ENCODE results near the gene VIPAS39.

Gene VIPAS39

GRCh38 chr14:77457522-77458248 is at the start of gene VIPAS39, which contains the start of gene AHSA1:
Gene VIPAS39, minus strand, starts transcription at chr14:77457601. Its CDS starts 3,499 bp downstream, at chr14:77454102.
Gene AHSA1, plus strand, starts transcription at chr14:77458093. Its CDS starts 97 bp downstream, at chr14:77458190.
- peak; percentile 98 for DNase-seq

DNA sequence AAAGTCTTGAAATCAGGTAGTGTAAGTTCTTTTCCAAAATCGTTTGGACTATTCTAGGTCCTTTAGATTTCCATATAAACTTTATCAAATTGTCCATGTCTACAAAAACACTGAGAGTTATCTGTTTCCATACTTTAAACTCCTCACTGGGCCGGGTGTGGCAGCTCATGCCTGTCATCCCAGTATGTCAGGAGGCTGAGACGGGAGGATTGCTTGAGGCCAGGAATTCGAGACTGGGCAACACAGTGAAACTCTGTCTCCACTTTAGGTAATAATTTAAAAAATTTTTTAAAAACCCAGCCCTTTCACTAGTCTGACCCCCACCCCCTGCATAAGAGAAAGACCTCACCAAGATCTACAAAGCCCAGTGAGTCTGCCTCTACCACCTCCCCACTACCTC is 47.6 kb upstream of the VIPAS39 start:
- no peak for DNase-seq

- DNase-seq = no peak
Observed at GRCh38 chr14:77503138-77503537, 45.7 kb upstream of the VIPAS39 start.

DNA sequence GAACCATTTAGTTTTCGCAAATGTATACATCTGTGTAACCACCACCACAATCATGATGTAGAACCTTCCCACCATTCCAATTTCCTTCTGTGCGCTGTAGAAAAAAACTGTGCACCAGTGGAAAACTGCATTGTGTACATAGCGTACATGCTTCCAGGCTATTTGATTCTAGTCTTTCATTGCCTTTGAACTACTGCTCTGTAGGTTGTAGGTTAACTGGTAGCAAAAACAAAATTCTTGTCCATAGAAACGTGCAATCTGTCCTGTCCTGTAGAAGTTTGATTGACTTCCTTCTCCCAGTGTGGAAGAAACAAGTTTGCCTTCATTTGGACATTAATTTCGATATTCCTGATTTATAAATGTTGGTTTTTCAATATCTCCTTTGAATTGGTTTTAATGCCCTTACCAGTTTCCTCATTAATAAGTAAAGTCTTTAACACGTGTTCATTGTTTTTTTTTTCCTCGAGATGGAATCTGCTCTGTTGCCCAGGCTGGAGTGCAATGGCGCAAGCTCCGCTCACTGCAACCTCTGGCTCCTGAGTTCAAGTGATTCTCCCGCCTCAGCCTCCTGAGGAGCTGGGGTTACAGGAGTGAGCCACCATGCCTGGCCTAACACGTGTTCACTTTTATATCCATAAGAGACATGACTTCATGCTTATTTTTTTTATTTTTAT is 44.8 kb upstream of the VIPAS39 start:
- DNase-seq = no peak

GRCh38 chr14:77498984-77499527 is 41.7 kb upstream of the VIPAS39 start:
- DNase-seq = no peak

GRCh38 chr14:77498120-77498979 is 40.9 kb upstream of the VIPAS39 start, which contains the start of gene ISM2:
Gene ISM2, minus strand, starts transcription at chr14:77498816. Its CDS starts 23 bp downstream, at chr14:77498793.
- peak; percentile 47 for DNase-seq

- DNase-seq = no peak
Observed at GRCh38 chr14:77495334-77495733, 37.9 kb upstream of the VIPAS39 start.

- no peak for DNase-seq
Observed at GRCh38 chr14:77491056-77491455, 33.7 kb upstream of the VIPAS39 start.

- no peak for DNase-seq
Observed at GRCh38 chr14:77490347-77490986, 33.1 kb upstream of the VIPAS39 start.

DNA sequence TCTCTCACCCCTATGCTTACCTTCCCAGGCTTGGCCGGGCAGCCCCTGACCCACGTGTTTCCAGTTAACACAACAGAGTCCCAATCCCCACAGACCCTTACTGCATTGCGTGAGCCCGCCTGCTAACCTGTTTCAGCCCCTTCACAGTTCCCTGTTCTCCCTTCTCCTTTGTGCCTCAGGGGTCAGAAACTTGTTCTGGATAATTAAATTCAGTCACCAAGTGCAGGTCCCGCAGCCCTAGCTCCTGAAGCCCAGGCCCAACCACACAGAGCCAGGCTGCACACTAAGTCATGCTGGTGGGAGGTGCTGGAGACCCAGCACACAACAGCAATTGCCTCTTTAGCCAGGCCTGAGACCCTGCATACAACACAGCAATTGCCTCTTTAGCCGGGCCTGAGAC is 31.6 kb upstream of the VIPAS39 start:
- no peak for DNase-seq

DNA sequence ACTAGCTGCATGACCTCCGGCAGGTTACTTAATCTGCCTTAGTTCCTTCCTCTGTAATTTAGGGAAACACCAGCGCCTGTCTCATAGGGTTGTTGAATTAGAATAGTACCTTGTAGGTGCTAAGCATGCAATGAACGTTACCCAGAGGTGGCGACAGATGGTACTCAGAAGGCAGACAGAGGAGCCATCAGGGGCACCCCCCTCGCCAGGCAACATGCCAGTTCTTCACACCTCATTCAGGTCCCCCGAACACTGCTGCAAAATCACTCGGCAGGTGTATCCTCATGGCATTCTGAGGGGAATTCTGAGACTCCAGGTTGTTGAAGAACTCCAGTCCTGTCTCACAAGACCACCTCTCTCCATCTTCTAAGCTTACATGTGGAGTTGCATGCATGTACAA is 31.2 kb upstream of the VIPAS39 start:
- DNase-seq = no peak

DNA sequence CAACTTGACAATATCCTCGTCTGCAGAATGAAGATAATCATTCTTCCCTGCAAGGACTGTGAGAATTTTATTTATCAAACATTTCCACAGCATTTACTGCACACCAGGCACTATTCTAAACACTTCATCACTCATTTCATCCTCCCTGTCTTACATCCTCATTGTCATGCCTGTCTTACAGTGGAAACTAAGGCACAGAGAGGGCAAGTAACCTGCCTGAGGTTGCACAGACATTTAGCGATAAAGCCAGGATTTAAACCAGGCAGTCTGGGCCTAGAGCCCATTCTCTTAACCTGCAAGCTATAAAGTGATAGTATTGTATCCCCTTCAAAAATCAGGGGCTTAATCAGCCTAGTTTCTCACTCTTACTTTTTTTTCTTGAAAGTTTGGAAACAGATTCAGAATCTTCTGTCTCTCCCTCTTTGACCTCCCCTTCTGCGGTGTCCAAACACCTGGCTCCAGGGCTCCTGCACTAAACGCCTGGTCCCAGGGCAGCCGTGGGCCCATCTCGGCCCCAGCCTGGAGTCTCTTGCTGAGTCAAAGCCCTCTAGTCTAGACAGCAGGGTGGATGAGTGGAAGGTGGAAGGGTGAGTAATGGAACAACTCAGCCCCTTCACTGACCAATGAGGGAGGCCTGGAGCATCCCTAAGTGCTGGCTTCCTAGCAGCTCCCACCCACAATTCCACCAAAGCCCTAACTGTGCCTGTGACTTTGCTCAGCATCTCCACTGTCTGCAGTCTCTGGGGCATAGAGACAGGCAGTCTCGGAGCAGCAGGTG is 28.7 kb upstream of the VIPAS39 start:
- DNase-seq = no peak

DNA sequence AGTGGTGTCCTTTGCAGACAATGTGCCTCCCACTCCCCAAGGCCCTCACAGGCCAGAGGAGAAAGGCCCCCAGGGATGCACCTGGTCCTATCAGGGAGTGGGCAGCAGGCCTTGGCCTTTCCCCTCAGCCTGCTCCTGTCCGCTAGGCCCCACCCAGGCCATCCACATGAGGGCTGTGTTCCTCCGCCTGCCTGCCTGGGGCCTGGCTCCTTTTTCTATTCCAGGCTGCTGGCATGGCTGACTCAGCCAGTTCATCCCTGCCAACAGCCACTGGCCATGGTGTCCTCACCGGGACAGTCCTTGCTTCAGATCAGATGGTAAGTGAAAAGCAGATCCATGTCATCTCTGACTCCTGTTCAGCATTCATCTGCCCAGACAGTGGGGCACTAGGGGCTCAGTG is 27.9 kb upstream of the VIPAS39 start:
- DNase-seq = no peak

DNA sequence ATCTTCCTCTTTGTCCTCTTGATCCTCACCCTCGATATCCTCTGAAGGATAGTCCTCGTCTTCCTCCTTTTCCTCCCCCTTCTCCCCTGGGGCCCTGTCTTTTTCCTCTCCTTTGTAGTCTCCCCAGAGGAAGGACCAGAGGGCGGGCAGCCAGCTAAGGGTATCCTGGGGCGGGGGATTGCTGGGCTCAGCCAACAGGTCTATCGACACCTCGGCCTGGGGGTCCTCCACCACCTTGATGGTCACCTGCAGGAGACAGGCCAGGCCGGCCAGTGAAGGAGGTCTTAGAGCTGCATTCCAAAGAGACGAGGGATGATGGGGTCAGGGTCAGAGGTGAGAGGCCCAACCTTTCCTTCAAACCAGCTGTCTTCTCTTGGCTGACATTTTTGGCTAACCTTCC is 25.0 kb upstream of the VIPAS39 start:
- no peak for DNase-seq

DNA sequence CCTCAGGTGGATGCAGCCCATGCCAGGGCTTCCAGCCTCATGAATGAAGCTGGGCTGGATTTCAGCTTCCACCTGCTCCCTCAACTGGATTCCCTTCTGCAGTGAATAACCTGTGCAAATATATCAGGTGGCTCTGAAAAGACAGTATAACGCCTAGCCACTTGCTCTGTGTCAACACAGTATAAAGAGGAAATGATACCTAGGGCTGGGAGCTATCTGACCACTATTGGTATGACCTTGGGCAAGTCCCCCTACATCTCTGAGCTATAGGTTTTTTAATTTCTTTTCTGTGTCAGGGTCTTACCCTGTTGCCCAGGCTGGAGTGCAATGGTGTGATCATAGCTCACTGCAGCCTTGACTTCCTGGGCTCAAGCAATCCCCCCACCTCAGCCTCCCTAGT is 21.4 kb upstream of the VIPAS39 start:
- DNase-seq = no peak

GRCh38 chr14:77478029-77478428 is 20.6 kb upstream of the VIPAS39 start:
- DNase-seq = no peak

- DNase-seq = no peak
Observed at GRCh38 chr14:77475432-77476115, 18.2 kb upstream of the VIPAS39 start.

- DNase-seq = no peak
Observed at GRCh38 chr14:77474479-77475177, 17.2 kb upstream of the VIPAS39 start.

DNA sequence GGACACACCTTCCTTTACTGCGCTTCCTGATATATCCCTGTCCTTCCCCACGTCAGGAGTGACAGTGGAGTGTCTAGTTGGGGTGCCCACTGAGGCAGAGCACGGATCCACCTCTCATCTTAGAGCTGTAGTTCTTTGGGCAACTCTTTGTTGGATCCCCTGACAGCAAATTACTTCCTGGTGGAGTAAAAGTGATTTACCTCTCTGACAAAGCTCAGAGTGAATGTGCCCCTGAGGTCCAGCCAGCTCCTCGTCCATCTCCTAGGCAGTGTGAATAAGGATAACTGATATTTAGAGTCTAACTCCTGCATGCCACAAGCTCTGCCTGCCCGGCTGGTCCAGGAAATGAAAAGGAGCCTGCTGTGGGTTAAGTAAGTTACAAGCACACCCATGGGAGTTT is 16.5 kb upstream of the VIPAS39 start:
- DNase-seq = no peak

DNA sequence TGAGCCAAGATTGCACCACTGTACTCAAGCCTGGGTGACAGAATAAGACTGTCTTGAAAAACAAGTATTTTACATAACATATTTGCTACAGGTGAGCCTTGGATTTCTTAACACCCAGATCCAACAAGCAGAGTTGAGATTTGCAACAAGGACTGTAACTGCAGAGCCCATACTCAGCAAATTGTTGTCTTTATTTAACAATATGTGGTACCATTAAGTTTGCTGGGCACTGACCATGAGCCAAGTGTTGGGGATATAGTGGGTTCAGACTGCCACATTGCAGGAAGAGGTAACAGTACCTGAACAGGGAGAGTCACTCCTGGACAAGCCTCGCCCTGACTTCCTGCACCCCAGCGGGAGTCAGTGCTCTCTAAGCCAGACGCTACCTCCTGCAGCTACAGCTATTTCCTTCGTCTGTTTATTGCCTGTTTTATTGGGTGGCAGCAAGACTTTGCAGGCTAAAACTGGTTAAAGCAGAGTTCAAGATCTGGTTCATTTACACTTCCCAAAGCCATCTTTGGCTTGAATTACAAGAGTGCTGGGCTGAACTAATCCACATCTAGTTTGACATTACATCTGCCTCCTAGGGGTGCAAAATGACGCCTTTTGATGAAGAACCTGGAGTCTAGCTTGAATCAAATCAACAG is 12.9 kb upstream of the VIPAS39 start:
- DNase-seq = no peak
